Measurements from ENCODE around the gene ORC1.

Gene ORC1

GRCh38 chr1:52341655-52342260, 62.5 kb downstream of the ORC1 start:
- no peak for DNase-seq

GRCh38 chr1:52337439-52337838, 66.8 kb downstream of the ORC1 start:
- DNase-seq, result no peak

- DNase-seq, result no peak
Measured at GRCh38 chr1:52334906-52335528, 69.2 kb downstream of the ORC1 start.

GRCh38 chr1:52332411-52332810, 71.8 kb downstream of the ORC1 start:
- no peak for DNase-seq

GRCh38 chr1:52328615-52329014, 75.6 kb downstream of the ORC1 start:
- no peak for DNase-seq

- DNase-seq, result no peak
Measured at GRCh38 chr1:52325786-52326185, 78.4 kb downstream of the ORC1 start.

GRCh38 chr1:52323731-52324130, 80.5 kb downstream of the ORC1 start:
- no peak for DNase-seq
